Measurements from ENCODE around the gene TVP23C.
"Not testable (repeated sequence)": the region's sequence is repeated elsewhere in the genome, so short reads cannot be mapped to it uniquely, and the experiment has no call there.

DNA sequence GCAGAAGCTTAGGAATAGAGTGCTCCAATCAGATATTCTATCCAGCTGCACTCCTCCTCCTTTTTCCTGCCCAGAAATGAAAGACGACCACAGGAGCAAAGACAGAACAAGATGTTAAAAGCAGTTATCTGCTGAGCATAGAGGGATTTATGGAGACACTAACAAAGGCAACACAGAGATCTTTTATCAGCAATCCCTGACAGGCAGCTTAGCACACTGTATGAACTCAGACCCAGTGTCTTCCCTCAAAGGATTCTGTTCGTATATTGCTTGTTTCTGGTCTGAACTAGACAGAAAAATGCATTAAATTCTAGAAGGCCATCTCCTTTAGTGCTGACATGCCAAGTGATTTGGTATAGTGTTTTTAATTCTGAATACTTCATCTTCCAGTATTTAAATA, 16.7 kb downstream of the TVP23C start:
- TF ChIP-seq POLR2AphosphoS5 (IDR thresholded peaks at IDR 0.05; ENCODE audit: control insufficient read depth, insufficient read depth, low read depth, low read length); NRF1 (conservative IDR thresholded peaks at IDR 0.05 in 1 of 2, IDR thresholded peaks at IDR 0.05 in 1 of 2); CTCF (IDR thresholded peaks at IDR 0.05 in 2 of 3, conservative IDR thresholded peaks at IDR 0.05 in 1 of 3; ENCODE audit: insufficient read depth in 2 of 3, low read depth in 1 of 3, low read length in 3 of 3); GATAD2A (IDR thresholded peaks at IDR 0.05); KDM1A (IDR thresholded peaks at IDR 0.05); NONO (IDR thresholded peaks at IDR 0.05; ENCODE audit: low read depth in 2 of 2, low read length in 1 of 2); IRF2 (CRISPR knock-in tag; IDR thresholded peaks at IDR 0.05); BRD4 (IDR thresholded peaks at IDR 0.05); GATA2 (CRISPR knock-in tag; IDR thresholded peaks at IDR 0.05): not testable (repeated sequence)

All from K562 (cell line).